DOHH2 (cell line): ENCODE measurements around the gene DYNLRB2.

Source experiments
- H3F3A ChIP-seq: fragments of 200-600 bp; sonication (generic), shearing (Covaris generic); 2 replicates; pipeline ENCODE4 v1.6.0; 2016; ENCODE audit warnings: antibody characterized with exemption, mild to moderate bottlenecking; ENCODE audit not compliant: control insufficient read depth, insufficient read depth
- H3K27ac ChIP-seq: fragments of 200-600 bp; sonication (generic); 2 replicates; pipeline ENCODE4 v1.5.1; 2014; ENCODE audit warnings: low read depth, mild to moderate bottlenecking, low read length, moderate library complexity
- H3K27me3 ChIP-seq: fragments of 200-600 bp; sonication (generic); 2 replicates; pipeline ENCODE4 v1.6.1; 2014; ENCODE audit warnings: mild to moderate bottlenecking, low read length, mixed read lengths; ENCODE audit not compliant: control insufficient read depth
- H3K36me3 ChIP-seq: fragments of 200-600 bp; sonication (generic); 2 replicates; pipeline ENCODE4 v1.6.1; 2014; ENCODE audit warnings: mild to moderate bottlenecking, low read length, moderate library complexity, mixed read lengths; ENCODE audit not compliant: control insufficient read depth
- H3K4me1 ChIP-seq: fragments of 200-600 bp; sonication (generic); 2 replicates; pipeline ENCODE4 v1.6.1; 2014; ENCODE audit warnings: mild to moderate bottlenecking, low read length, mixed read lengths; ENCODE audit not compliant: control insufficient read depth
- H3K4me2 ChIP-seq: fragments of 200-600 bp; sonication (generic); 2 replicates; pipeline ENCODE4 v1.6.0; 2014; ENCODE audit warnings: mild to moderate bottlenecking, low read length, moderate library complexity
- H3K4me3 ChIP-seq: fragments of 200-600 bp; sonication (generic); 2 replicates; pipeline ENCODE4 v1.5.1; 2014; ENCODE audit warnings: mild to moderate bottlenecking, low read length, mixed read lengths
- H3K79me2 ChIP-seq: fragments of 200-600 bp; sonication (generic); 2 replicates; pipeline ENCODE4 v1.6.1; 2014; ENCODE audit warnings: mild to moderate bottlenecking, low read length, mixed read lengths; ENCODE audit not compliant: control insufficient read depth
- H3K9me2 ChIP-seq: fragments of 200-600 bp; sonication (generic); replicated peaks from 2 replicates; pipeline ENCODE4 v1.6.1; 2014; ENCODE audit warnings: mild to moderate bottlenecking, low read length, mixed read lengths; ENCODE audit not compliant: control insufficient read depth
- H3K9me3 ChIP-seq: fragments of 200-600 bp; sonication (generic); 2 replicates; pipeline ENCODE4 v1.6.1; 2014; ENCODE audit warnings: antibody characterized with exemption, low read length, mixed read lengths; ENCODE audit not compliant: control insufficient read depth, insufficient read depth
- H4K20me1 ChIP-seq: fragments of 200-600 bp; sonication (generic); 2 replicates; pipeline ENCODE4 v1.6.0; 2014; ENCODE audit warnings: low read depth, mild to moderate bottlenecking, antibody characterized with exemption, low read length, moderate library complexity; ENCODE audit not compliant: control insufficient read depth, insufficient read depth
- CTCF ChIP-seq: fragments of 200-600 bp; sonication (generic); IDR thresholded peaks from one replicate; pipeline ENCODE4 v1.5.1; 2014; ENCODE audit warnings: antibody characterized with exemption, mild to moderate bottlenecking, low read depth, low read length; ENCODE audit not compliant: poor library complexity, severe bottlenecking
- EZH2phosphoT487 ChIP-seq: fragments of 200-600 bp; sonication (generic); IDR thresholded peaks from 2 replicates; pipeline ENCODE4 v1.6.1; 2017; ENCODE audit warnings: borderline replicate concordance, mild to moderate bottlenecking, antibody characterized with exemption, low read length, moderate library complexity, mixed read lengths

DYNLRB2 gene

GRCh38 chr16:80596507-80597207, 55.9 kb downstream of the DYNLRB2 start:
- no peaks in the 10 kb centered on the region for H3K27me3 ChIP-seq

GRCh38 chr16:80599466-80599865, 58.7 kb downstream of the DYNLRB2 start:
- H3K27me3 ChIP-seq, result no peaks in the 10 kb centered on the region
- no peaks in the 10 kb centered on the region for H3K9me2 ChIP-seq
- no peaks in the 10 kb centered on the region for H3K9me3 ChIP-seq
- no peaks in the 10 kb centered on the region for H3F3A ChIP-seq
- no peak overlapping the region for H3K27ac ChIP-seq
- no peaks in the 10 kb centered on the region for H4K20me1 ChIP-seq
- no peak overlapping the region for H3K4me3 ChIP-seq
- no peaks in the 10 kb centered on the region for H3K36me3 ChIP-seq
- H3K4me1 ChIP-seq, result no peaks in the 10 kb centered on the region
- H3K79me2 ChIP-seq, result no peaks in the 10 kb centered on the region
- no peak overlapping the region for H3K4me2 ChIP-seq
- TF ChIP-seq CTCF (no peak), EZH2phosphoT487 (no peak)

More at GRCh38 chr16:80596507-80597207, 55.9 kb downstream of the DYNLRB2 start:
- no peaks in the 10 kb centered on the region; the same call in 1 of the 2 replicates for H3K4me1 ChIP-seq
- no peaks in the 10 kb centered on the region for H3K9me2 ChIP-seq
- H3K27ac ChIP-seq, result no peak overlapping the region
- H3K4me2 ChIP-seq, result no peak overlapping the region
- H4K20me1 ChIP-seq, result no peaks in the 10 kb centered on the region
- H3K4me3 ChIP-seq, result no peak overlapping the region
- H3K79me2 ChIP-seq, result no peaks in the 10 kb centered on the region
- H3K9me3 ChIP-seq, result no peaks in the 10 kb centered on the region
- no peaks in the 10 kb centered on the region for H3K36me3 ChIP-seq
- TF ChIP-seq CTCF (no peak), EZH2phosphoT487 (no peak)
- H3F3A ChIP-seq, result no peaks in the 10 kb centered on the region
